DND-41 (cell line): ENCODE data around the gene PEDS1.

Experiments
- ATAC-seq: fragments of 200-7000 bp; cut with Tn5 transposase; 3 replicates; pipeline ENCODE4 v1.9.1; 2021; ENCODE audit warnings: low read depth; ENCODE audit not compliant: insufficient read depth
- DNase-seq: peaks from one replicate; pipeline ENCODE4 v3.0.0-alpha.2; 2020
- H2AFZ ChIP-seq: 2 replicates; pipeline ENCODE4 v1.6.0; 2012; ENCODE audit warnings: low read depth, low read length
- H3K27ac ChIP-seq: 2 replicates; pipeline ENCODE4 v1.5.1; 2012; ENCODE audit warnings: low read length, inconsistent platforms
- H3K27me3 ChIP-seq: fragments of 200-600 bp; sonication (generic); 2 replicates; pipeline ENCODE4 v1.6.0; 2012; ENCODE audit warnings: low read length, mild to moderate bottlenecking, inconsistent platforms; ENCODE audit not compliant: insufficient read depth, poor library complexity
- H3K36me3 ChIP-seq: 2 replicates; pipeline ENCODE4 v1.5.1; 2012; ENCODE audit warnings: low read length, inconsistent platforms; ENCODE audit not compliant: insufficient read depth
- H3K4me1 ChIP-seq: 2 replicates; pipeline ENCODE4 v1.5.1; 2012; ENCODE audit warnings: mild to moderate bottlenecking, low read length; ENCODE audit not compliant: insufficient read depth
- H3K4me2 ChIP-seq: 2 replicates; pipeline ENCODE4 v1.6.0; 2012; ENCODE audit warnings: mild to moderate bottlenecking, moderate library complexity, low read length, inconsistent platforms; ENCODE audit not compliant: insufficient read depth
- H3K4me3 ChIP-seq, 2 experiments: fragments of 200-600 bp in 1 of 2; shearing (Covaris generic) in 1 of 2; 2 replicates each; pipeline ENCODE4 v1.5.1; 2012 to 2016; ENCODE audit warnings: inconsistent platforms in 2 of 2, low read length in 2 of 2, mild to moderate bottlenecking in 2 of 2, low read depth in 1 of 2, moderate library complexity in 1 of 2
- H3K79me2 ChIP-seq: 2 replicates; pipeline ENCODE4 v1.6.0; 2012; ENCODE audit warnings: low read length, inconsistent platforms; ENCODE audit not compliant: insufficient read depth
- H3K9ac ChIP-seq: 2 replicates; pipeline ENCODE4 v1.6.0; 2012; ENCODE audit warnings: low read depth, mild to moderate bottlenecking, inconsistent platforms, low read length, moderate library complexity
- H3K9me3 ChIP-seq: 2 replicates; pipeline ENCODE4 v1.5.1; 2012; ENCODE audit warnings: low read length, moderate library complexity, mild to moderate bottlenecking, inconsistent platforms; ENCODE audit not compliant: insufficient read depth, severe bottlenecking
- H4K20me1 ChIP-seq: 2 replicates; pipeline ENCODE4 v1.6.0; 2012; ENCODE audit warnings: low read length; ENCODE audit not compliant: insufficient read depth
- CTCF ChIP-seq: IDR thresholded peaks from 2 replicates; pipeline ENCODE4 v1.5.1; 2012; ENCODE audit warnings: borderline replicate concordance, low read length, moderate library complexity, mild to moderate bottlenecking; ENCODE audit not compliant: poor library complexity, severe bottlenecking; ENCODE audit errors: extremely low read depth
- EZH2 ChIP-seq: IDR thresholded peaks from 3 replicates; pipeline ENCODE4 v1.6.1; 2012; ENCODE audit warnings: borderline replicate concordance, low read depth, mild to moderate bottlenecking, moderate library complexity, low read length, inconsistent platforms; ENCODE audit not compliant: severe bottlenecking

The PEDS1 gene

DNA sequence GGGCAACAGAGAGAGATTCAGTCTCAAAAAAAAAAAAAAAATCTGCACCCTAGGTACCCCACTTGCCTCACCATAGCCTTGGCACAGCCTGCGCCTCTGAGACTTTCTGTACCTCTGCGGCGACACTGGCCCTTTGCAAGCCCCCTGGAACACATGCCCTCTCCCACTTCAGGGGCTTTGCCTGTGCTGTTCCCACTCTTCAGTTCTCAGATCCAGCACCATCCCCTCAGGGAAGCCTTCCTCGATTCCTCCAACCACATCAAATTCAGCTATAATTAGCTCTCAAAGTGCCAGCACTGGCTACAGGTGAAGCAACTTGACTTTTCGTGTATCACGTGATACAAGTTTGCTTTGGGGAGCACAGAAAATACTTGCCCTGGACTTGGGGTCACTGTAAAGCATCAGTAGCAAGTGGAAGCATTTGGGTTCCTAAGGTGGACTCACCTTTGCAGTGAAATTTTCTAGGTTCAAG, 38.4 kb downstream of the PEDS1 start:
- H3K4me3 ChIP-seq: peak overlapping the region; percentile 64 to 80
- peaks cover 56% of the 10 kb centered on the region for H3K79me2 ChIP-seq
- H2AFZ ChIP-seq: peak overlapping the region; percentile 83
- no peak for ATAC-seq
- H3K27ac ChIP-seq: peak overlapping the region; percentile 84
- peaks cover 7% of the 10 kb centered on the region for H3K36me3 ChIP-seq
- DNase-seq: no peak
- H3K4me1 ChIP-seq: peaks cover 52% of the 10 kb centered on the region
- no peaks in the 10 kb centered on the region for H3K27me3 ChIP-seq
- H3K9me3 ChIP-seq: no peaks in the 10 kb centered on the region
- peaks cover 26% of the 10 kb centered on the region for H4K20me1 ChIP-seq
- H3K4me2 ChIP-seq: peak overlapping the region; percentile 91
- TF ChIP-seq CTCF (no peak), EZH2 (no peak)
- peak overlapping the region; percentile 81 for H3K9ac ChIP-seq

- peak overlapping the region; percentile 90 for H3K27ac ChIP-seq
- H3K4me1 ChIP-seq: peaks cover 61% of the 10 kb centered on the region
- H3K36me3 ChIP-seq: peaks cover 12% of the 10 kb centered on the region
- no peaks in the 10 kb centered on the region for H3K9me3 ChIP-seq
- peak overlapping the region; percentile 91 for H2AFZ ChIP-seq
- TF ChIP-seq CTCF (no peak), EZH2 (no peak)
- H3K4me2 ChIP-seq: peak overlapping the region; percentile 91
- peak overlapping the region; percentile 80 to 82 for H3K4me3 ChIP-seq
- ATAC-seq: no peak
- peak overlapping the region; percentile 81 for H3K9ac ChIP-seq
- peaks cover 70% of the 10 kb centered on the region for H3K79me2 ChIP-seq
- no peak for DNase-seq
- peaks cover 38% of the 10 kb centered on the region for H4K20me1 ChIP-seq
- no peaks in the 10 kb centered on the region for H3K27me3 ChIP-seq
Measured at GRCh38 chr20:50113420-50114224, 39.9 kb downstream of the PEDS1 start.

DNA sequence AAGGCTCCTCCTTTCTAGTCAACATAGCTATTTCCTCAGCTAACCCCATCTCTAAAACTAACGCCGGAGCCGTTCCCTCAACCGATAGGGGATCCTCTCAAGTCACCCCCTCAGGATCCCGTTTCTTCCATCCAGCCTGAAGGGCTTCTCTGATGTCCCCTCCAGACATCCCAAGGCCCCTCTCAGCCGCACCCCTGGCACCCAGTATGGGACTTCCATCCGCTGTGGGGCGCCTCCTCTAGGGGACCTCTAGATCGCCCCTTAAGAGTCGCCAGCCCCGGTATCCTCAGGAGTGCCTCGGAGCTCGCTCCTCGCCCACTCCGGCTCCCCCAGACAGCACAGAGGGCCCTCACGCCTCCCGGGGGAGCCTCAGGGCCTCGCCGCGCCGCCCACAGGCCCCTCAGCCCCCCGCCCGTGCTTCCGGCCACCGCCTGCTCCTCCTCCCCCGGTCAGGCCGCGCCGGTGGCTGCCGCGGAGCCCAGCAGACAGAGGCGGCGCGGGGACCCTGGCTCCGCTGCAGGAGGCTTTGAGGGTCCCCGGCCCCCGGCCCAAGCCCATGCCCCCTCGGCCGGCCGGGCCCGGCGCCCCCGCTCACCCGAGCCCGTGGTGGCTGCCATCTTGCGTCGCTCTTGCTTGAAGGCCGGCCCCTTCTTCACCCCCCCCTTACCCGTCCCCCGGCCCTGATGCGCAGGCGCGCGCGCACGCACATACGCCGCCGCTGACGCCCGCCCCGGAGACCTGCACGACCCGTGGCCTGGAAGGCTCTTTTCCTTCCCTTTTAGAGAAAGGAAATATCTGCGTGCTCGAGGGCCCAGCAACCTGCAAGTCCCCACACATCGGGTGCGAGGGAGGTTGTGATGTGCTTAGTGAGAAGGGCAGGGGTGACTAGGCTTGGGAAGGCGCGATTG, 40.8 kb downstream of the PEDS1 start, which contains the start of gene UBE2V1:
TSS of gene UBE2V1 (minus strand) at position 639 of the 908 bp plus-strand sequence. CDS start at position 617, 22 bp downstream.
- Histone ChIP-seq H3K27me3 (no peaks in the 10 kb centered on the region), H3K4me2 (peak within 1 kb of the TSS; percentile 91), H3K9ac (peak within 1 kb of the TSS; percentile 81), H3K4me3 (peak within 1 kb of the TSS; percentile 80 to 82), H3K9me3 (no peaks in the 10 kb centered on the region), H3K27ac (peak within 1 kb of the TSS; percentile 90), H2AFZ (peak within 1 kb of the TSS; percentile 91), H3K79me2 (peaks cover 78% of the 10 kb centered on the region), H4K20me1 (peaks cover 47% of the 10 kb centered on the region), H3K36me3 (peaks cover 19% of the 10 kb centered on the region), H3K4me1 (peaks cover 63% of the 10 kb centered on the region)
- ATAC-seq (peak; percentile 77), DNase-seq (peak; percentile 91)
- TF ChIP-seq CTCF (peak; percentile 55), EZH2 (no peak)
